ENCODE data around the gene IFT43.

Gene IFT43

DNA sequence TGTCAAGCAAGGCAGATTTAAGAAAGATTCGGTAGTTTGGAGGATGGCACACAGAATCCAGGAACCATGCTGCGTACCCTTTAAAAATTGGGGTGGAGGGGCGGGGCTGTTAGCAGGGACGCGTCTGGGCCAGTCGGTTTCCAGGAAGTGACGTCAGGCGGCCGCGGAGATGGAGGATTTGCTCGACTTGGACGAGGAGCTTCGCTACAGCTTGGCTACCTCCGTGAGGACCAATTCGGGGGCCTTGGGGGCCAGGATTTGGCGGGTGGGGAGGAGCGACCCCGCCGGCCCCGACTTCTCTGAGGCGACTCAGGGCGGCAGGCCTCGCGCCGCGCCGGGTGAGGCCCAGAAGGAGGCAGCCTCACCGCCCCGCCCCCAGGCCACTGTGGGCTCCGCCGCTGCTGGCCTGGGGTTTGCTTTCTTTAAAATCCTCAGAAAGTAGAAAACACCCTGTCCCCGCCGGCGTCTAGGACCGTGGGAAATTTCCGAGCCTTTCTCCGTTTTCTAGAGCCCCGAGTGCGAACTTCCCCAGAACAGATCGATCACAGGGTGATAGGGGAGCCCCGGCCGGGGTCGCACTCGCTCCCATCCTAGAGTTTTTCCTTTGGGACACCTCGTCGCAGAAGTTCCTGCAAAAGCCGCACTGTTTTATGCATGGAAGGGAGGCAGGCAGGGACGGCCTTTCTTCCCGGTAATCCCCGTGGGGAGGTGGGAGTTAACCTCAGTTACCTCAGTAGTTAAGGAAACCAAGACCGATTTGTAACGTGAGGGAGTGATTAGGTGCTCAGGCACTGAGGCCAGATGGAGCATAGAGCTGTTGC is at the start of gene IFT43:
Gene IFT43 (plus strand): TSS at position 146 of the 821 bp plus-strand sequence. CDS start 24 bp downstream, at position 170.
- DNase-seq = peak; percentile 89

GRCh38 chr14:75939200-75939599 is 46.4 kb upstream of the IFT43 start:
- DNase-seq = no peak

DNA sequence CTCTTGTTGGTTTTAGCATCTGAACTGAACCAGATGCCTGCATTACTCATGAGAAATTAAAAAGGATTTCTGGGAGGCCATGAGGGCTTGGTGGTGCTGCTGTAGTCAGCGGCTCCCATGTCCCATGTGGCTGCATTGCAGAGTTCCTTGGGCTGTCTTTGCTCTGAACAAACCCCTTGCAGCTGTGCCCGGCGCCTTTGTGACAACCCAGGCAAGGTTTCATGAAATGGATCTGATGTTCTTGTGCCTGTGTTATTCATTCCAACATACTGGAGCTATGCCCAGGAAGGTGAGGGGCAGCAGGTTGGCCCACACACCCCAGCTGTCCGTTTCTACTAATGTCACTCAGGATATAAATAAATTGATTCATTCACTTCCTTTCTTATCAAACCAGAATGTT is 44.5 kb upstream of the IFT43 start:
- DNase-seq = no peak

GRCh38 chr14:75944607-75945241 is 40.8 kb upstream of the IFT43 start:
- no peak for DNase-seq

GRCh38 chr14:75946785-75947184 is 38.8 kb upstream of the IFT43 start:
- no peak for DNase-seq

- DNase-seq = no peak
Measured at GRCh38 chr14:75952489-75952888, 33.1 kb upstream of the IFT43 start.

GRCh38 chr14:75959031-75959430 is 26.5 kb upstream of the IFT43 start:
- DNase-seq = no peak

DNA sequence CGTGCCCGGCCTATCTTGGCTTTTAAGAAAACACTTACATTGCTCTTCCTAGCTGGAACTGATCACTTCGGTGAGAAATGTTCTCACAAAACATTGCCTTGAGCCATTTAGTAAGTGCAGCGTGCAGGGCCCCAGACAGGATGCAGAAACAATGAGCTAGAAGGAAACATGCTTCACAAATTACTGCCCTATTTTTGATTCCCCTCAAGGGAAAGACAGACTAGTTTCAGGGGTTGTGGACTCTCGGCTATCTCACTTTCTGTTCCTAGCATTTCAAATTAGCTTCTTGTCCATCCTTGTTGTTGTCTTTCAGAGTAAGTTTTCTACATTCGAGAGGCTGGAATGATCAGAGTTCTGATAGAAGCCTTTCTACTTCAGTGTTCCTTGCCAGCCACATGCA is 25.3 kb upstream of the IFT43 start:
- DNase-seq = no peak

GRCh38 chr14:75961662-75962061 is 23.9 kb upstream of the IFT43 start:
- no peak for DNase-seq

DNA sequence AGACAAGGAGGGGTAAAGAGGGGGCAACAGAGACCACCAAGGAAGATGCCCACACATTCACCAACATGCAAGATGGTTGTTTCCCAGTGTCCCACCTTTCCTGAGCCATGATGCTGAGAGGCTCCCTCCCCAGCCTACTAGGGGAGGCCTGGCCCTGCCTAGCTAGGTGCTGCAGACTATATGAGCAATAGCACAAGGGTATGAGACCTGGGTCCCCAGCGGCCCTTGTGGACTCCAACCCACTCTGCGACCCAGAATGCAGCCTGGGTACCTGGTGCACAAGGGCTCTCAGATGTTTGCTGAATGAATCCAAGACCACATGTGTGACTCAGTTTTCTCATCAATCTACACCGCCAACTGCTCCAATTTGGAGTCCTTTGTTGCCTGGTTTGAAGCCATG is 17.7 kb upstream of the IFT43 start:
- DNase-seq = no peak

GRCh38 chr14:75968456-75968855 is 17.1 kb upstream of the IFT43 start:
- no peak for DNase-seq

DNA sequence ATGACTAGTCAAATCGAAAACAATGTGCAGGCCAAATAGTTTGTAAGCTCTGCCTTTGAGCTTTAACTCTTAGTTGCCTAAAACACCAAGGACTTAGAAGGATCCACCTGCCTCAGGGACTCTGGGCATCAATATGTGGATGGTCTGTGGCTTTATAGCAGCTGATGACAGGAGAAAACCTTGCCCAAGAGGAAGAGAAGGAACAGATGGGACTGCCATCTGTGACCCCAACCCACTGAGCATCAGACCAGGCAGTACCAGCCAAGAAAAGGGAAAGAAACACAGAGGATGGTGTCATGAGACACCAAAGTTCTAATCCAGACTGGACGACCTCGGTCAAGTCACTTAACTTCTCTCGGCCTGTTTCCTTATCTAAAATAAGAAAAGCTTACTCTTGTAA is 16.4 kb upstream of the IFT43 start:
- DNase-seq = no peak

DNA sequence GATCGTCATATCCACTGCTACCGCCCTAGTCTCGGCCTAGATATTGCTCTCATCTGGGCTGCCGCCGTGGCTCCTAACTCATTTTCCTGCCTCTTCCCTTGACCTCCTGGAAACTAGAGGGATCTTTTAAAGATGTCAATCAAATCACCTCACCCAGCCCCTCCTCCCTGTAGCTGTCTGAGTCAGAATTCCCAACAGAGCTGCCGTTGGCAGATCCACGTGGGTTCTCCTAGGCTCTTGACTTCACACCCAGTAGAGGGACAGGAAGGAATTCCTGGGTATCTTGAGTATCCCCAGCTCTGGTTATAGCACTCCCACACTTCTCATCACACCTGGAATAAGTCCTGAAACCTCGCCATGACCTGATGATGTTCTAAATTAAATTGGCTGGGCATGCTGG is 15.7 kb upstream of the IFT43 start:
- no peak for DNase-seq

DNA sequence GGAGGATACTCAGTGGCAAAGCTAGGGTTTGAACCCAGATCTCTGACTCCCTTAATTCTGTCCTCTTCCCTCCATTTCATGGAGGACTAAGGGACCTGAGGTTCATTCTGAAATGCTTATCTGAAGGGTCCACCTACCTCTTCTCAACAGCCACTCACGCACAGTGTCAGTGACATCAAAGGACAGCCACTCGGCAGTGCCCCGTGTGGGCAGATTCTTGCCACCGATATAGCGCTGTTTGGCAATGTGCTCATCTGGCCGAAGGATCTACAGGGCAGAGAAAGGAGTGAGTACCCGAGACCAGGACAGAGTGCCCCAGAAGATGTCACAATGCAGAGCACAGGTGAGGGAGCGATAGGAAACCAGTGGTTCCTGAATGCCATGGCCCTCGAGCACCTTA is 14.6 kb upstream of the IFT43 start:
- DNase-seq = no peak

DNA sequence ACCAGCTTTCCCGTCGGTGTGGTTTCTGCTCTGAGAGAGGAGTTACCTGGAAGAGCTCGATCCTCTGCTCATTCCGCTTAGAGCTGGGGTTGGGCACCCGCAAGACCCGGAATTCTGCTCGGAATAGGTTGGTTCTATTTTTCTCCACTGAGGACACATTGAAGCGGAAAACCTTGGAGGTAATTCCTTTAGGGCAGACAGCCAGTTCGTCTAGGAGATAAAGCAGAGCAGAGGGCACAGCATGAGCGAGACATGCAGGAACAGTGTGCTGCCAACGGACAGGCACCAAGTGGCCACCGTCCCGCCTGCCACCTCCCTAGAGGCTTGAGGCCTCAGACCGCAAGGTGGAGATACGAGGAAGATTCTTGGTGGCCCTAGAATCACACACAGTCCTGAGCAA is 14.1 kb upstream of the IFT43 start:
- DNase-seq = no peak

GRCh38 chr14:75972801-75973421 is 12.7 kb upstream of the IFT43 start:
- no peak for DNase-seq

- DNase-seq = no peak
Measured at GRCh38 chr14:75976826-75977581, 8.6 kb upstream of the IFT43 start.

DNA sequence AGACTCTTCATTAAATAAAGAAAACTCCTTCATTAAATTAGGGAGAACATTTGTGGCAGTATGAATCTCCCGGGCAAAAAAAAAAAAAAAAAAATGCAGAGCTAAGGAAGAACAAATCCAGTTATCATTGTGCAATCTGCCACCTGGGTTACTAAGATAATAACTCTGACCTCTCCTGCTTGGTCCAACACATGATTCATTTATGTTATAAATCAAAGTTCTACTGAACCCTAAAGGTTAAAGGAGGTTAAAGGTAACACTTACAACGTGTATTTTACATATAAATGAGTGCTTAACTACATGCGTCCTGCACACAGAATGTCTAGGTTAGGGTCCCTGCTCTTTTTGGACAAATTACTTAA is 8.0 kb upstream of the IFT43 start:
- DNase-seq = no peak

GRCh38 chr14:75978249-75978731 is 7.3 kb upstream of the IFT43 start:
- DNase-seq = no peak

GRCh38 chr14:75979071-75979571 is 6.4 kb upstream of the IFT43 start:
- no peak for DNase-seq

DNA sequence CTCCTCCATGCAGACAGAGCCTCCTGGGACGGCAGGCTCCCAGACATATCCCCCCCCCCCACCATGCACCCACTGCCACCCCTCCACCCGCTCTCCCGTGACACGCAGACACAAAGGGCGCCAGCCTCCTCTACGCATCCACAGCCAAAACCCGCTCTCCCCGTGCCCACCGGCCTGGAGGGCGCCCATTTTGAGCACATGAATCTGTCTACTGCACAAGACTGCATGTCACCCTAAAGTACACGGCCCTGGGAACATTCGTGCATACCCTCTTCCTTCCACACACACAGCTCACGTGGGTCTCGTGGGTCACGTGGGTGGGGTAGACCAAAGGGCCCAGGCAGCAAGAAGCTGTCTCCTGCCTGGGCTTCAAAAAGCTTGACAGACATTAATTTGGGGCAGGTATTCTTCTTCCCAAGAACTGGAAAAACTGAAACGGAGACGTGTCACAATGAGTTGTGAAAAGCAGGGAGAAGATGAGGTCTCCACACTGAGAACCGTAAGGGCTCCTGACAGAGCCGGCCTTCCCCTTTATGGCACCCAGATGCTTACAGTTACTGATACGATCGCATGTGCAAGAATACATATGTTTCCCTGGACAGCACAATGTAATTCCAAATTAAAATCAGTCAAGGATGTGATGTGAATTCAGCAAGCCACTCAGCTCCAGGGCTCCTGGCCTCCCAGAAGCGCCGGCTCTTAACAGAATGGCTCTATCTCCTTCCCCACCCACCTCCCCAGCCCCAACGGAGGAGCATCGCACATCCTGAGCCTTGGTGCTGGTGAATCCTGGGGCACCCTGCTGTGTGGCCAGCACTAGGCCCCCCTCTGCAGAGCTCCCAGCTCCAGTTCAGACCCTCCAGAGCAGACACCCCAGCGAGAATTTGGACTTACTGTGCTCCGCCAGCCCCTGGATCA is 5.7 kb upstream of the IFT43 start:
- no peak for DNase-seq

DNA sequence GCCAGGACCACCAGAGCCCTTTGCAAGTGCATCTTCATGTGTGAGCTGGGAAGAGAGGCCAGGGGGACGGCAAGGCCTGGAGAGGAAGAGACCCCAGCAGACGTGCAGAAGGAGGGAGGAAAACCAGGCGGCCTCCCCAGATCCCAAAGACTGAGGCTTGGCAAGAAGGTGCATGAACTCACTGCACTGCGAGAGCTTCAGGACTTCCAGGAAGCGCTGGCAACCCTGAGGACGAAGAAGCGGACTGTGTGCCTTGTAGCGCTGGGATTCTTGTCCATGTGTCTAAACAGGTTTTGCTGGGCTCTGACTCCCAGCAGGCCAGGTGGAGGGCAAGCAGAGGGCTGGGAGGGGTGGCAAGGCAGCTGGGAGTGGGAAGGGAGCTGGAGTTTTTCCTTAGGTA is 4.7 kb upstream of the IFT43 start:
- DNase-seq = no peak

Data from suppressor macrophage treated with lipopolysaccharide for 4 hours (primary cell).